GM23338 (cell line): ENCODE results near the gene C1QBP.

Experiments used
- CREB1 ChIP-seq: fragments of 250-450 bp; sonication (Bioruptor Pico); IDR thresholded peaks from 2 replicates; pipeline ENCODE4 v1.5.0; 2020; ENCODE audit warnings: low read depth, mild to moderate bottlenecking, moderate library complexity
- CTCF ChIP-seq, 2 experiments: fragments of 200-600 bp in 1 of 2; sonication (generic) in 1 of 2; conservative IDR thresholded peaks; 2 replicates each; pipeline versions ENCODE4 v1.5.1 to v1.6.1; 2016 to 2017; ENCODE audit warnings: antibody characterized with exemption in 2 of 2, low read depth in 2 of 2, mild to moderate bottlenecking in 2 of 2, moderate library complexity in 1 of 2
- EZH2 ChIP-seq: fragments of 200-600 bp; sonication (generic); IDR thresholded peaks from one replicate; pipeline ENCODE4 v1.8.0; 2017; ENCODE audit warnings: antibody characterized with exemption, mild to moderate bottlenecking, low read depth; ENCODE audit not compliant: unreplicated experiment
- EZH2phosphoT487 ChIP-seq: fragments of 200-600 bp; sonication (generic); IDR thresholded peaks from one replicate; pipeline ENCODE4 v1.8.1; 2018; ENCODE audit warnings: antibody characterized with exemption; ENCODE audit not compliant: unreplicated experiment
- JUNB ChIP-seq: IDR thresholded peaks from one replicate; pipeline ENCODE4 v1.6.1; 2016; ENCODE audit warnings: antibody characterized with exemption; ENCODE audit not compliant: unreplicated experiment
- NANOG ChIP-seq: IDR thresholded peaks from 2 replicates; pipeline ENCODE4 v1.6.1; 2016; ENCODE audit warnings: antibody characterized with exemption, borderline replicate concordance
- POLR2AphosphoS5 ChIP-seq: IDR thresholded peaks from 2 replicates; pipeline ENCODE4 v1.6.1; 2016; ENCODE audit warnings: antibody characterized with exemption, low read depth
- REST ChIP-seq: IDR thresholded peaks from one replicate; pipeline ENCODE4 v1.6.1; 2018; ENCODE audit warnings: antibody characterized with exemption; ENCODE audit not compliant: unreplicated experiment
- STAT1 ChIP-seq: IDR thresholded peaks from one replicate; pipeline ENCODE4 v1.6.1; 2016; ENCODE audit warnings: antibody characterized with exemption; ENCODE audit not compliant: unreplicated experiment
- ZNF114 ChIP-seq: fragments of 250-450 bp; sonication (Bioruptor Pico); IDR thresholded peaks from 2 replicates; pipeline ENCODE4 v1.5.0; 2020; ENCODE audit warnings: mild to moderate bottlenecking, moderate library complexity
- ZNF331 ChIP-seq: fragments of 250-450 bp; sonication (Bioruptor Pico); IDR thresholded peaks from 2 replicates; pipeline ENCODE4 v1.5.0; 2020; ENCODE audit warnings: low read depth, mild to moderate bottlenecking, moderate library complexity
- ZNF462 ChIP-seq: fragments of 250-450 bp; sonication (Bioruptor Pico); IDR thresholded peaks from 2 replicates; pipeline ENCODE4 v1.5.0; 2020; ENCODE audit warnings: mild to moderate bottlenecking, moderate library complexity

GRCh38 chr17:5405400-5405799 lies 33.6 kb downstream of the C1QBP start:
- TF ChIP-seq EZH2phosphoT487, result no peak
- no peak for TF ChIP-seq CTCF (conservative IDR thresholded peaks at IDR 0.05; ENCODE audit: low read depth in 2 of 2)
- TF ChIP-seq POLR2AphosphoS5, result no peak
- no peak for TF ChIP-seq EZH2
- TF ChIP-seq JUNB, result no peak
- TF ChIP-seq REST, result no peak
- no peak for TF ChIP-seq ZNF331 (CRISPR knock-in tag)
- no peak for TF ChIP-seq STAT1
- no peak for TF ChIP-seq NANOG
- no peak for TF ChIP-seq ZNF114 (CRISPR knock-in tag)
- no peak for TF ChIP-seq ZNF462 (CRISPR knock-in tag)
- TF ChIP-seq CREB1 (CRISPR knock-in tag), result no peak
